GM23338 (cell line): Measurements from ENCODE around the gene JPH3.
A peak's percentile ranks its signal among the peaks of the same experiment; 100 is the strongest.

Experiments used
- CTCF ChIP-seq, 2 experiments: fragments of 200-600 bp in 1 of 2; sonication (generic) in 1 of 2; conservative IDR thresholded peaks; 2 replicates each; pipeline versions ENCODE4 v1.5.1 to v1.6.1; 2016 to 2017; ENCODE audit warnings: antibody characterized with exemption in 2 of 2, low read depth in 2 of 2, mild to moderate bottlenecking in 2 of 2, moderate library complexity in 1 of 2
- EZH2 ChIP-seq: fragments of 200-600 bp; sonication (generic); IDR thresholded peaks from one replicate; pipeline ENCODE4 v1.8.0; 2017; ENCODE audit warnings: antibody characterized with exemption, mild to moderate bottlenecking, low read depth; ENCODE audit not compliant: unreplicated experiment
- EZH2phosphoT487 ChIP-seq: fragments of 200-600 bp; sonication (generic); IDR thresholded peaks from one replicate; pipeline ENCODE4 v1.8.1; 2018; ENCODE audit warnings: antibody characterized with exemption; ENCODE audit not compliant: unreplicated experiment
- POLR2AphosphoS5 ChIP-seq: IDR thresholded peaks from 2 replicates; pipeline ENCODE4 v1.6.1; 2016; ENCODE audit warnings: antibody characterized with exemption, low read depth
- TF ChIP-seq, protein P1 (sequence below): IDR thresholded peaks from one replicate; pipeline ENCODE4 v1.6.1; 2018; ENCODE audit warnings: antibody characterized with exemption; ENCODE audit not compliant: unreplicated experiment

DNA sequence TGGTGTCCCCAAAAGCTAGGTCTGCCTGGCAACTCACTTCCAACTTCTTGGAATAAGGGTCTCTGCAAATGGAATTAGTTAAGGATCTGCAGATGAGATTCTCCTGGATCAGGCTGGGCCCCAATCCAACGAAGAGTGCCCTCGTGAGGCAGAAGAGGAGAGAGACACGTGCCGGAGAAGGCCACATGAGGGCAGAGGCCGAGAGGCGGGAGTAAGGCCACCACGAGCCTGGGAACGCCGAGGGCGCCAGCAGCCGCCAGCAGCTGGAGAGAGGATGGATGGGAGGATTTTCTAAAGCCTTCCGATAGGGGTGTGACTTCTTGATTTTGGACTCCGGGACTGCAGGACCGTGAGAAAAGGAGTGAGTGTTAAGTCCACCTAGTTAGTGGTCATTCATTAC, 76.3 kb downstream of the JPH3 start:
- 0 out of 4 replicates have a peak, but pooled peaks of 1 of the 2 experiments have one; percentile 0 for TF ChIP-seq CTCF (conservative IDR thresholded peaks at IDR 0.05; ENCODE audit: low read depth in 2 of 2)
- no peak for TF ChIP-seq EZH2
- no peak for TF ChIP-seq POLR2AphosphoS5
- no peak for TF ChIP-seq EZH2phosphoT487
- TF ChIP-seq, protein P1, sequence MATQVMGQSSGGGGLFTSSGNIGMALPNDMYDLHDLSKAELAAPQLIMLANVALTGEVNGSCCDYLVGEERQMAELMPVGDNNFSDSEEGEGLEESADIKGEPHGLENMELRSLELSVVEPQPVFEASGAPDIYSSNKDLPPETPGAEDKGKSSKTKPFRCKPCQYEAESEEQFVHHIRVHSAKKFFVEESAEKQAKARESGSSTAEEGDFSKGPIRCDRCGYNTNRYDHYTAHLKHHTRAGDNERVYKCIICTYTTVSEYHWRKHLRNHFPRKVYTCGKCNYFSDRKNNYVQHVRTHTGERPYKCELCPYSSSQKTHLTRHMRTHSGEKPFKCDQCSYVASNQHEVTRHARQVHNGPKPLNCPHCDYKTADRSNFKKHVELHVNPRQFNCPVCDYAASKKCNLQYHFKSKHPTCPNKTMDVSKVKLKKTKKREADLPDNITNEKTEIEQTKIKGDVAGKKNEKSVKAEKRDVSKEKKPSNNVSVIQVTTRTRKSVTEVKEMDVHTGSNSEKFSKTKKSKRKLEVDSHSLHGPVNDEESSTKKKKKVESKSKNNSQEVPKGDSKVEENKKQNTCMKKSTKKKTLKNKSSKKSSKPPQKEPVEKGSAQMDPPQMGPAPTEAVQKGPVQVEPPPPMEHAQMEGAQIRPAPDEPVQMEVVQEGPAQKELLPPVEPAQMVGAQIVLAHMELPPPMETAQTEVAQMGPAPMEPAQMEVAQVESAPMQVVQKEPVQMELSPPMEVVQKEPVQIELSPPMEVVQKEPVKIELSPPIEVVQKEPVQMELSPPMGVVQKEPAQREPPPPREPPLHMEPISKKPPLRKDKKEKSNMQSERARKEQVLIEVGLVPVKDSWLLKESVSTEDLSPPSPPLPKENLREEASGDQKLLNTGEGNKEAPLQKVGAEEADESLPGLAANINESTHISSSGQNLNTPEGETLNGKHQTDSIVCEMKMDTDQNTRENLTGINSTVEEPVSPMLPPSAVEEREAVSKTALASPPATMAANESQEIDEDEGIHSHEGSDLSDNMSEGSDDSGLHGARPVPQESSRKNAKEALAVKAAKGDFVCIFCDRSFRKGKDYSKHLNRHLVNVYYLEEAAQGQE: no peak
